Measurements from ENCODE around the gene TSPAN8.

DNA sequence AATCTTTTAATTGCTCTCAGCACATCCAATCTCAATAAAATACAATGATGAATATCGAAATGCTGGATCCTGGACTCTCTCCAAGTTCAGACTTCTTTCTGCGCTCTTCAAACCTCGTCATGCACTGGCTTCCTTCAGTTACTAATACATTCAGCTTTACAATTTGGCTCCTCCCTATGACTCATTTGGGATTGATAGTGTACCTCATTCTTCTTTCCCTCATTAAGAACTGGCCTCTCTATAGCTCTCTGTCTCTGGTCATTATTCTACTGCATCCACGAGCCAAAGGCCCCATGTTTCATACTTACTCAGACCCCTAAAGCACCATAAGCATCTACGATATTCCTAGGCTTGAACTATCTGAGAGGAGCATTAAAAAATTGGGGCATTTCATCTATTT lies 4.9 kb downstream of the TSPAN8 start:
- TF ChIP-seq, protein P1, sequence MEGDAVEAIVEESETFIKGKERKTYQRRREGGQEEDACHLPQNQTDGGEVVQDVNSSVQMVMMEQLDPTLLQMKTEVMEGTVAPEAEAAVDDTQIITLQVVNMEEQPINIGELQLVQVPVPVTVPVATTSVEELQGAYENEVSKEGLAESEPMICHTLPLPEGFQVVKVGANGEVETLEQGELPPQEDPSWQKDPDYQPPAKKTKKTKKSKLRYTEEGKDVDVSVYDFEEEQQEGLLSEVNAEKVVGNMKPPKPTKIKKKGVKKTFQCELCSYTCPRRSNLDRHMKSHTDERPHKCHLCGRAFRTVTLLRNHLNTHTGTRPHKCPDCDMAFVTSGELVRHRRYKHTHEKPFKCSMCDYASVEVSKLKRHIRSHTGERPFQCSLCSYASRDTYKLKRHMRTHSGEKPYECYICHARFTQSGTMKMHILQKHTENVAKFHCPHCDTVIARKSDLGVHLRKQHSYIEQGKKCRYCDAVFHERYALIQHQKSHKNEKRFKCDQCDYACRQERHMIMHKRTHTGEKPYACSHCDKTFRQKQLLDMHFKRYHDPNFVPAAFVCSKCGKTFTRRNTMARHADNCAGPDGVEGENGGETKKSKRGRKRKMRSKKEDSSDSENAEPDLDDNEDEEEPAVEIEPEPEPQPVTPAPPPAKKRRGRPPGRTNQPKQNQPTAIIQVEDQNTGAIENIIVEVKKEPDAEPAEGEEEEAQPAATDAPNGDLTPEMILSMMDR (IDR thresholded peaks at IDR 0.05), result no peak
- TF ChIP-seq POLR2A (IDR thresholded peaks at IDR 0.05), result no peak
